Measurements from ENCODE around the gene SPOCK2. TPM values are rescaled to one million over a fixed set of nuclear protein-coding genes. Genes with fewer than 3 reads are reported as not detected.
A peak's percentile ranks its signal among the peaks of the same experiment; 100 is the strongest.

SPOCK2 gene
- total RNA-seq, 1 donor = 0.36 TPM

DNA sequence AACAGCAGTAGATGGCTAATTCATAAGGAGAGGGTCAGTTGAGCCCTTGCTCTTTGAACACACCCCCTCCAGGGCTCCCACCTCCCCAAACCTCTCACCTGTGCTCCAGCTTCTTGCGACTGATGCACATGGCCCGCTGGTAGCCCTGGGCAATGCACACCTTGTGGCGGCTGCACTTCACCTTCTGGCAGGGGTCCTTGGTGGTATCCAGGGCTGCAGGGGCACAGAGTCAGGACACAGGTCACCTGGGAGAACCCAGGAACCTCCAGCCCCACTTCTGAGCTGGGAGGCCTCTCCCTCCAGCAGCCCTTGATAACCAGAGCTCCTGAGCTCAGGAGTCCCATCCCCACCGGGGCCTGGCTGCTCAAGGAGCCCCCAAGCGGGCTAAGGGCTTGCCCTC is 16.3 kb downstream of the SPOCK2 start:
- H3K4me3 ChIP-seq (ENCODE audit: low read depth, low read length) = no peak overlapping the region
- TF ChIP-seq, protein P1, sequence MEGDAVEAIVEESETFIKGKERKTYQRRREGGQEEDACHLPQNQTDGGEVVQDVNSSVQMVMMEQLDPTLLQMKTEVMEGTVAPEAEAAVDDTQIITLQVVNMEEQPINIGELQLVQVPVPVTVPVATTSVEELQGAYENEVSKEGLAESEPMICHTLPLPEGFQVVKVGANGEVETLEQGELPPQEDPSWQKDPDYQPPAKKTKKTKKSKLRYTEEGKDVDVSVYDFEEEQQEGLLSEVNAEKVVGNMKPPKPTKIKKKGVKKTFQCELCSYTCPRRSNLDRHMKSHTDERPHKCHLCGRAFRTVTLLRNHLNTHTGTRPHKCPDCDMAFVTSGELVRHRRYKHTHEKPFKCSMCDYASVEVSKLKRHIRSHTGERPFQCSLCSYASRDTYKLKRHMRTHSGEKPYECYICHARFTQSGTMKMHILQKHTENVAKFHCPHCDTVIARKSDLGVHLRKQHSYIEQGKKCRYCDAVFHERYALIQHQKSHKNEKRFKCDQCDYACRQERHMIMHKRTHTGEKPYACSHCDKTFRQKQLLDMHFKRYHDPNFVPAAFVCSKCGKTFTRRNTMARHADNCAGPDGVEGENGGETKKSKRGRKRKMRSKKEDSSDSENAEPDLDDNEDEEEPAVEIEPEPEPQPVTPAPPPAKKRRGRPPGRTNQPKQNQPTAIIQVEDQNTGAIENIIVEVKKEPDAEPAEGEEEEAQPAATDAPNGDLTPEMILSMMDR (IDR thresholded peaks at IDR 0.05; ENCODE audit: insufficient read depth, low read length) = no peak
- no peak for DNase-seq (ENCODE audit: low read depth)

DNA sequence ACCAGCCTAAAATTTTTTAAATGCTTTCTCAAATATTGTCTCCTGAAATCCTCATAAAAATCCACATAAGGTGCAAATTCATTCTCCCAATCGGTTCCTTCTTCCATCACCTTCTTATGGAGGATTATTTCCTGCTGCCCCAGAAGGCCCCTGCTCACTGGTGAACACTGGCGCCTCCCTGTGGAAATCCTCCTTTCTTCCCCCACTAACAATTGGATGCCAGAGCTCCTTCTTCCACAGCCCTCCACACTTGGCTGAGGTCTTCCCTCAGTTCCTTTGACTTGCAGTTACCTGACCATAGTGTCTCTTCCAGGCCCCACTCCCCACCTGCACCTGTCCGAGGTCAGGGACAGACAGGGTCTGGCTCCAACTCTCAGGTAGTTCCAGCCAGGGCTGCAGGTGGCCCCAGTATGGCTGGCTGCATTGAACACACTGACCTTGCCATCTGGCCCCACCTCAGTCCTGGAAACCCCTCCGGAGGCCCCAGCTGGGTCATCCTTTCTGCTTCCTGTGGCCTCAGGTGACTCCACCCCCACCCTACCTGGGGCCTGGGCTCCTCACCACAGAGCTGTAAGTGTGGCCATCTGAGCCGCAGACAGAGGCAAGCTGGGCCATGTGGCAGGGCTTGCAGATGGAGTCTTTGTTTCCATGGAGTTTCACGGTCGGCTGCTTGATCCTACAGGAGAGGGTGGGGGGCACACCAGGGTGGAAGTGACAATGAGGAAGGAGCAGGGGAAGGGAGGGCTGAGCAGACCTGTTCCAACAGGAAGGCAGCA is 18.4 kb downstream of the SPOCK2 start:
- no peak for DNase-seq (ENCODE audit: low read depth)
- H3K4me3 ChIP-seq (ENCODE audit: low read depth, low read length) = no peak overlapping the region
- TF ChIP-seq, protein P1 (IDR thresholded peaks at IDR 0.05; ENCODE audit: insufficient read depth, low read length) = peak; percentile 16

DNA sequence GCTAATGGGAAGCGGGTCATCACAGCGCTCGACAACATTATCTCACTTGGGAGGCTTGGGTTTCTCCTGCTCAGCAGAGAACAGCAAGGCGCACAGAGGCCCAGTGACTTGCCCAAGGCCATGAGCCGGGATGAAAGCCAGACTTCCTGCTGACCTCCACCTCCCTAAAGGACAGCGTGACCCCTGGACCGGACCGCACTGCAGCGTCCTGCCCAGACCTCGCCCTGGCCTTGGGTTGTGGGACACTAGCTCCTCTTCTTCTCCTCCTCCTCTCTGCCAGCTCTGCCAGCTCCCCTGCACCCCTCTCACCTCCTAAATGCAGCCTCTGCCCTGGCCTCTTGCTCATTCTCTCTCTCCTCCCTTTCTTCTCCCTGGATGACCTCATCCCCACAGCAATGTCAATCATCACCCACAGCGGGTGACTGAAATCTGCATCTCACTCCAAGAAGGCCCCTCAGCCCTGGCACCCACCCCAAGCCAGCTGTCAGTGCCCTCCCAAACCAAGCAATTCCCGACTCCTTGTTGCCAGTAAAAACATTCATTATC is 19.4 kb downstream of the SPOCK2 start:
- no peak for DNase-seq (ENCODE audit: low read depth)
- TF ChIP-seq, protein P1 (IDR thresholded peaks at IDR 0.05; ENCODE audit: insufficient read depth, low read length) = no peak
- H3K4me3 ChIP-seq (ENCODE audit: low read depth, low read length) = no peak overlapping the region

DNA sequence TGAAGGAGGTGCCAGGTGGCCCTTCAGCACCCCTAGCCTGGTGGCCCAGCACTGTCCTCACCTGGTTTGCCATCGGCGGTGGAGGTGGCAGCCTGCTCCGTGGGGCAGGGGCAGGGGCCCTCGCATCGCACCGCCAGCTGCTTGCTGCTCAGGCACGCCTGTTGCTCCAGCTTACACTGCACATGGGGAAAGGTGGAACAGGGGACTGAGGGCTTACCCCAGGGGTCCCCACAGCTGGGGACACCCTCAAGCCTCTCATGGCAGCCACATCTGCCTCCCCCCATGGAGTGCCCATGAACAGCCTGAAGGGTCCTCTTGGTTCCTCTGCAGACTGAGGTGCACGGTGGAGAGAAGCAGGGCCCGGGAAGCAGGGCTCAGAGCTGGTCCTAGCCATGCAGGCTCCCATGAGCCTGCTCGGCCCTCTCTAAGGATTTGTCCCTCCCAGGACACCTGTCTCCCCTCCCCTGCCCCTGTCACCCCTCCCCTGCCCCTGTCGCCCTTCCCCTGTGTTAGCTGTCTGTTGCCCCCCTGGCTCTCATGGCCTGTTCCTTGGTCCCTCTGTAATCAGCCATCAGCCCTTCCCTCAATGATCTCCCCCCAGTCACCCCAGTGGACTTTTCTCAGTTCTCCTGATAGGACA is 20.1 kb downstream of the SPOCK2 start:
- no peak overlapping the region for H3K4me3 ChIP-seq (ENCODE audit: low read depth, low read length)
- DNase-seq (ENCODE audit: low read depth) = no peak
- TF ChIP-seq, protein P1 (IDR thresholded peaks at IDR 0.05; ENCODE audit: insufficient read depth, low read length) = no peak

DNA sequence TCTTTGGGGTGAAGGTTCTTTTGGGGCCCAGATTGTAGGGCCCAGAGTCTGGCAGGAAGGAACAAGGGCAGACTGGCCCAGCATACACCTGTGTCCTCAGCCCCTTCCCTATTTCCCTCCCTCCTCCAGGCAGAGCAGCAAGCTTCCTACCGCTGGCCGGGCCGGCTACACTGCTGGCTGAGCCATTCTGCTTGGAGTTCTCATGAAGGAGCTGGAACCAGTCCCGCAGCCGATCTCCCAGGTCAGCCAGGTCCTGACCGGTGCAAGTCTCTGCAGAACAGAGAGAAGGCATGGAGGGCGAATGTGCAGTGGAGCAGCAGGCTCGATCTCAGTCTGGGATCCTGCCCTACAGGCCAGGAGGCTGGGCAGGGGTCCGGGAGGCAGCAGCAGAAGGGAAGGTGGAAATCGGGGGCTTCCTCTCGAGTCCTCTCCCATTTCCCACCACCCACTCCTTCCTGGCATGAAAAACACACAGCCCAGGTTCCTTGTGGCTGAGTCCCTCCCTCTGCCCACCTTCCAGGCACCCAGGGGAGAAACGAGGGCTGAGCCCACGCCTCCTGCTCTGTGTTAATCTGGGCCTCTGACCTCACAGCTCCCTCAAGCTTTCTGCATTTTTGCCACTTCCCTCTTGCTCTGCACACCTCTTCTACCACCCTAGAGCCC is 20.8 kb downstream of the SPOCK2 start:
- H3K4me3 ChIP-seq (ENCODE audit: low read depth, low read length) = no peak overlapping the region
- TF ChIP-seq, protein P1 (IDR thresholded peaks at IDR 0.05; ENCODE audit: insufficient read depth, low read length) = no peak
- no peak for DNase-seq (ENCODE audit: low read depth)

DNA sequence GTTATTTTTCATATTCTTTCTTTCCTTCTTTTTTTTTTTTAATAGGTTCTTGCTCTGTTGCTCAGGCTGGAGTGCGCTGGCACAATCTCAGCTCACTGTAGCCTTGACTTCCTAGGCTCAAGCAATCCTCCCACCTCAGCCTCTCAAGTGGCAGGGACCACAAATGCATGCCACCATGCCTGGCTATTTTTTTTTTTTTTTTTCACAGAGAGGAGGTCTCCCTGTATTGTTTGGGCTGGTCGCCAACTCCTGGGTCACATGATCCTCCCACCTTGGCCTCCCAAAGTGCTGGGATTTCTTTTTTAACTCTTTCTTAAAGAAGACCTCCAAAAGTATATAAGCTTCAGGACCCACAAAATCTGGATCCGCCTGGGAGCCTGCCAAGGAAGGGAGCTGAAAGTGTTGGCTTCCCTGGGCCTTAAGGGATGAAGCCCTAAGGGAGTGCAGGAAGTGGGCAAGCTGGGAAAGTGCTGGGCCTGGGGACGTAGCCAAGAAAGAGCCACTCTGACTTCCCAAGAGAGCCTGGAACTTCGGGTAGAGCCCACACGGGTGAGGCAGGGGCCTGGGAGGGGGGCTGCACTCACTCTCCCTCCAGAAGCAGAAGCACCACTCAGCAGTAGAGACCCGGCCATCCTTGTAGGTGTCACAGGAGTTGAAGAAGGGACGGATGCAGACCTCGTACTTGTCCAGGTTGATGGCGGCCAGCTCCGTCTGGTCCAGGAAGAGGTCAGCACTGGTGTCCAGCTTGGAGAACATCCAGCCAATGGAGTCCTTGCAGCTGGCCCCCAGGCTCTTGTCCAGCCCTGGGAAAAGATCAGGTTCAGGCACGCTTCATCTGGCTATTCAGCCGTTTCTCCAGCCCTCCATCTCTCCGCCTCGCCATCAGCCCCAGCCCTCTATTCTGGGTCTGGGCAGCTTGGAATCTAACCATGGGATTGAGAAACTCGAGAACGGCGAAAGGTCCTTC is 21.8 kb downstream of the SPOCK2 start:
- DNase-seq (ENCODE audit: low read depth) = no peak
- TF ChIP-seq, protein P1 (IDR thresholded peaks at IDR 0.05; ENCODE audit: insufficient read depth, low read length) = no peak
- no peak overlapping the region for H3K4me3 ChIP-seq (ENCODE audit: low read depth, low read length)
